NCI-H774 (cell line): ENCODE measurements around the gene ANTXR1.
"Not testable (repeated sequence)": the region's sequence is repeated elsewhere in the genome, so short reads cannot be mapped to it uniquely, and the experiment has no call there.

ENCODE experiments used
- DNase-seq: peaks from one replicate; lab custom pipeline; 2025; lab: John Stamatoyannopoulos, UW

ANTXR1 gene

DNA sequence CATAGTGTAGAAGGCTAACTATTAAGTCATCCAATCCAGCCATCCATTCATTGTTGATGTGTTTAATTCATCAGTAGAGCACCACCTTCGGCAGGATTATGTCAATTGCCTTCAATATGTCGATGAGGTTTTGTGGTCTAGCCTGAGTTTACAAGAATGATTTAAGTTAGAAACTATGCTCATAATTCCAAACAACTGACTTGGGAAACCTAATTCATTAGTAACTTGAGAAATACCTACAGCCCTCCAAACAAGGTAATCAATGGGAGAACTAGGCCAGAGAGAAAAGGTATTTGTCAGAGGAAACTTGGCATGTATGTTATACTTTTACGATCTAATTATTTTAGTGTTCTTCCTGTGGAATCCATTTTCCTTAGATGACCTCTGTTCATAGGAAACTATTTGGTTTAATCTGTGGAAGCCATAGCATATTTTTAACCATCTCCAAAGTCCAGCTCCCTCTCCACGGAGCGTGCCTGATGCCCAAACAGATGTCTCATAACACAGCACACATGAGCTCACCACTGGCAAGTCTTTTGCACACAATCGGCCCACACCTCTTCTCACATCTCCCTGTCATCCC lies 225.6 kb downstream of the ANTXR1 start:
- no peak for DNase-seq

DNA sequence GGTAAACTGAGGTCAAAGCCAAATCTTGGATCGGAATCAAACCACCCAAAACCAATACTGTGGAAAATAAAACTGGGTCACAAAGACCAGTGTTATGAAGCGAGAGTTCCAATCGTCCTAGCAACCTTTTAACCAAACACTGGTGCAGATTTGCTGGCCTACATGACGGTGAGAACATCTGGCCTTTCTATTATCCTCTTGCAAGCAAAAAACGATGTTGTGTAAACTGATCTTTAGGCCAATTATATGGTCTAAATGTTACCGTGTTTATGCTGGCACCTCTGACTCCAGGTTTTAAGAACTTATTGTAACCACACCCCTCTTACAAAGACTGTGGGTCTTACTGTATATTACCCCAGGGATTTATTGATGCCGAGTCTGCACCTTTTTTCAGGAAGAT lies 228.1 kb downstream of the ANTXR1 start:
- DNase-seq = peak; percentile 11

DNA sequence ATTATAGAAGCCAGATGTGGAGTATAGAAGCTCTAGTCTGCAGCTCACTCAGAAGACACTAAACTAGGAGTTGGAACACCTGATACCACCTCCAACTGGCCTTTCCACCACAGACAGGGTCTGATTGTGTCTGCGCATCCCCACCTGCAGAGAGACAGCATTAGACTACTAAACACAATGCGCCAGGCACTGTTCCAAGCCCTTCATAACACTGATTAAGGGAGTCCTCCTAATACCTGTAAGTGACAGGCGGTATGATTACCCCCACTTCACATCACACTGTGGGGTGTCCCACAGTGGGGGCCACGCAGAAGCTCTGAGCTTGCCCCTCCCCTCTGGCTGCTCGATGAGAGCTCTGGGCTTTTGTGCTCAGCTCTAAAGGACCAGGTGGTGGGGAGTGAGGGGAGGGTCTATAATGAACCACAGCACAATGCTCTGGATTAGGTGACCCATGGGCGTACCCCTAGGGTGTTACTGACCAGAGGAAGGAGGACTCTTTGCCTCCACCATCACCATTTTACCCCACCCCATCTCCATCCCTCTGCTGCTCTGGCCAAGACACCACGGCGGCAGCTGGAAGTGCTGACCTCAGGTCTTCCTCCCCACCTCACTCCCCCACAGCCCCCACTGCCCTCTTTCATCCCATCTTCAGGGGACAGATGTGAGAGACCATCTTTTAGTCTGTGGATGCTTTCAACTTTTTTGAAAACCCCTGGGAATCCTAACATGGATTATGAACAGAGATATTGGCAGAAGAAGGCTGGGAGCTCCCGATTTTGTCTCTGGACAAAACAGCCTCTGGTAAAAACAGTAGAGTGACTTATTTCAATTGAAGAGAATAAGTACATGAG lies 228.9 kb downstream of the ANTXR1 start:
- DNase-seq = peak; percentile 4

DNA sequence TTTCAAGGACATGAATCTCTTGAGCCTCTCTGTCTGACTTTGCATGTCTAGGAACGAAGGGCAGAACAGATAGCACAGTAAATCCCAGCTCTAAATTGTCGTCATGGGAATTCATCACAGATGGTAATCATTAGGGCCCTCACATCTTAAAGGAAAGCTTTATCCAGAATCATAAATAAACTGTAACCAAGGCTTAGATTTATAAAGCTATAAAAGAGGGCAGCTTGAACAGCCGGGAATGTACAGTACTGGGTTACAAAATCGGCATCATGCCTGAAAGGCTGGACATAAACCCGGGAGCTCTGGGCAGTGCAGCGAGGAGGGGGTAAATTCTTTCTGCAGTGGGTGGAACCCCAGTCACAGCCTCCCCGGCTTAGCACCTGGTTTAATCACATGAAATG lies 229.7 kb downstream of the ANTXR1 start:
- DNase-seq = no peak

DNA sequence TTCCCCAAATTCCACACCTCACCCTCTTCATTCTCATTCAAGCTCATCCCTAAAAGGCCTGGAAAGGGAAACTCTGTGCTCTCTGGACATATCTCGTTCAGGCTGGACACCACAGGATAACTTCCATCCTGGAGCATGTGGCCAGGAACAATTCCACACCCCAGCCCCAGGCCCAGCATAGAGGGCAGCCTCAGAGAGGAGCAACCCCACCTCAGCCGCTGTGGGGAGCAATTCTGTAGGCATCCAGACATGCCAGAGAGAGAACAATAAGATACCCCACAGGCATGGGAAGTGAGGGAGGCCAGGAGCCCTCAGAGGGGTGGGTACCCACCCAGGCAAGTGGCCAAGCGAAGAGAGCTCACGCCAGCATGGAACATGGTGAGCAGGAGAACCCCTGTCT lies 230.7 kb downstream of the ANTXR1 start:
- DNase-seq = no peak

GRCh38 chr2:69244882-69245281 lies 231.9 kb downstream of the ANTXR1 start:
- no peak for DNase-seq

DNA sequence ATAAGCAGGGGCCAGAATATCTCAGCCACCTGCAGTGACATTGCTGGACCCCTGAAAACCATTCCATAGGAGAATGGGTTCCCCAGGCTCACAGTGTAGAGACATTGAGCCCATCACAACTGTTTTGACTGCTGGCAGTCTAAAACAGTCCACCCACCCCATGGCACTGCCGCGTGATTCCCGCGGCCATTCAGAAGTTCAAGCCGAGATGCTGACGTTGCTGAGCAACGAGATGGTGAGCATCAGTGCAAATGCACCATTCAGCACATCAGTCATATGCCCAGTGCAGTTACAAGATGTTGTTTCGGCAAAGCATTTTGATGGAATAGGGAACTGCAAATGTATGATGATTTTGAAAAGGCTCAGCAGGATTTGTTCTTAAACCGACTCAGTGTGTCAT lies 234.6 kb downstream of the ANTXR1 start:
- DNase-seq = no peak

DNA sequence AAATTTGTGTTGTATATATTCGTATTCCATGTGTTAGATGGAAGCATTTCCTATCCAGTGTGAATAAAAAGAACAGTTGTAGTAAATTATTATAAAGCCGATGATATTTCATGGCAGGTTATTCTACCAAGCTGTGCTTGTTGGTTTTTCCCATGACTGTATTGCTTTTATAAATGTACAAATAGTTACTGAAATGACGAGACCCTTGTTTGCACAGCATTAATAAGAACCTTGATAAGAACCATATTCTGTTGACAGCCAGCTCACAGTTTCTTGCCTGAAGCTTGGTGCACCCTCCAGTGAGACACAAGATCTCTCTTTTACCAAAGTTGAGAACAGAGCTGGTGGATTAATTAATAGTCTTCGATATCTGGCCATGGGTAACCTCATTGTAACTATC lies 235.3 kb downstream of the ANTXR1 start:
- DNase-seq = no peak

- no peak for DNase-seq
Measured at GRCh38 chr2:69250981-69251380, 238.0 kb downstream of the ANTXR1 start.

DNA sequence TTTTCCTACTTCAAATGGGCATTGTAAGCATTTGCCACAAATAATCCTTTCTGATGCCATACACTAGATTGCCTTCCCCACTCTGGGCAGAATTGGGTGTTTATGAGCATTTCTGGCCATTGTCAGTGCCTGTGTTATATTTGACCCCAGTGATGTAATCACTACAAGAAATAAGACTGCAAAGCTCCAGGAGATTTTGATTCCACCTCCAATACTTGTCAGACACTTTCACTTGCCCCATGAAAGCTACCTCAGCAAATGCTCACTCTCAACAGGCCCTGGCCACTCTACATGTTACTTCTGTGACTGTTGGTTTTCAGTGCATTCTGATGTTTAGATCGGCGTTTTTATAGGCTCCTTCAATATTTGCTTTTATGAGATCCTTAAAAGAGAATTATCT lies 239.0 kb downstream of the ANTXR1 start:
- DNase-seq = no peak

- DNase-seq = no peak
Measured at GRCh38 chr2:69253112-69253511, 240.1 kb downstream of the ANTXR1 start.

- DNase-seq = no peak
Measured at GRCh38 chr2:69253611-69254301, 240.8 kb downstream of the ANTXR1 start.

DNA sequence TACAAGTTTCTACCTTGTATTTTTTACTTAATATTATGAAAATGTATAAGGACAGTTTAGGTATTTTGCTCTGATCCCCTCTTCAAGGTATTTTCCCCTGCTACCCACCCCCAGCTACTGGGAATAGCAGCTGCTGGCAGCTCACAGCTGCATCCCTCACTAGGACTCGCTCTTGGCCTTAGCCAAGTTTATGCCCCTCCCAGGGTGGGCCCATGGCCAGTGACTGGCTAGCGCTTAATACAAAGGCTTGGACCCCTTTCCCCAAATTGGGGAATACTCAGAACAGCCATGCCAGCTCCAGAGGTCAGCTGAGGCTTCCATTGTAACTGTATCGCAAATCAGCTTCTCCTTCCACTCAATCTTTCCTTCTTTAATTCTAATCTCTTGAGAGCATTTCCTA lies 242.8 kb downstream of the ANTXR1 start:
- DNase-seq = no peak

DNA sequence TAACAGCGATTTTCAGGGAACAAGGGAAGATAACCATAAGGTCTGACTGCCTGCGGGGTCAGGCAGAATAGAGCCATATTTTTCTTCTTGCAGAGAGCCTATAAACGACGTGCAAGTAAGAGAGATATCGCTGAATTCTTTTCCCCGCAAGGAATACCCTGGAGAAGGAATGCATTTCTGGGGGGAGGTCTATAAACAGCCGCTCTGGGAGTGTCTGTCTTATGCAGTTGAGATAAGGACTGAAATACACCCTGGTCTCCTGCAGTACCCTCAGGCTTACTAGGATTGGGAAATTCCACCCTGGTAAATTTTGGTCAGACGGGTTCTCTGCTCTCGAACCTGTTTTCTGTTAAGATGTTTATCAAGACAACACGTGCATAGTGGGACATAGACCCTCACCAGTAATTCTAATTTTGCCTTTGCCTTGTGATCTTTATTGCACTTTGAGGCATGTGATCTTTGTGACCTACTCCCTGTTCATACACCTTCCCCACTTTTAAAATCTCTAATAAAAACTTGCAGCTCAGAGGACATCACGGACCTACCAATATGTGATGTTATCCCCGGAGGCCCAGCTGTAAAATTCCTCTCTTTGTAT lies 247.1 kb downstream of the ANTXR1 start:
- not testable (repeated sequence) for DNase-seq

- no peak for DNase-seq
Measured at GRCh38 chr2:69260666-69261065, 247.7 kb downstream of the ANTXR1 start.

- no peak for DNase-seq
Measured at GRCh38 chr2:69269330-69269729, 256.4 kb downstream of the ANTXR1 start.

- DNase-seq = no peak
Measured at GRCh38 chr2:69271831-69272257, 258.9 kb downstream of the ANTXR1 start.

DNA sequence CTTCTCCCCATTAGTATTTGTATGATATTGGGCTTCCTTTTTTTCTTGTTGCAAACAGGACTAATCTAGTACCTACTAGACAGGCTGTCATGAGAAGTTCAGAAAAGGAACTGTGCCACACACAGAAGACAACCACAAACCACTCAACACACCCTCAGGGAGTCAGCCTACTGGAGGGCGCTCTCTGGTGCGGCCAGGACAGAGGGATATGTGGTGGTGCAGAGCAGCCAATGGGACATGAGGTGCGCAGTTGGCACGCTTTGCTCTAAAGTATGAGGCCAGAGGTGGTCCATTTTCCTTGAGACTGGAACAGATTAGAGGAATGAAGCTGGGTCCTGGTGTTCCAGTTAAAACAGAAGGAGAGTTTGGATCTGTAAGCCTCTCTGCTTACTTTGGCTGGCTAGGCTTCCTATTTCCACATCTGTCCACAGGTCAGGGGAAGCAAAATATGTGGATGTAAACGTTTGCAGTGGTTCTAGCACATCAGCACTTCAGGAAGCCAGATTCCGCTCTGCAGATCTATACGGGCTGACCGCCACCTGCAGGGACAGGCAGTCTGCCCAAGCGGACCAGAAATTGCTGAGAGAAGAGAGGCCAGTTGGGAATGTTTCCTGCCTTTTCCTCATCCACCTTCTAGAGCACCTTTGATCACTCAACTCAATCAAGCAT lies 260.0 kb downstream of the ANTXR1 start:
- DNase-seq = no peak

DNA sequence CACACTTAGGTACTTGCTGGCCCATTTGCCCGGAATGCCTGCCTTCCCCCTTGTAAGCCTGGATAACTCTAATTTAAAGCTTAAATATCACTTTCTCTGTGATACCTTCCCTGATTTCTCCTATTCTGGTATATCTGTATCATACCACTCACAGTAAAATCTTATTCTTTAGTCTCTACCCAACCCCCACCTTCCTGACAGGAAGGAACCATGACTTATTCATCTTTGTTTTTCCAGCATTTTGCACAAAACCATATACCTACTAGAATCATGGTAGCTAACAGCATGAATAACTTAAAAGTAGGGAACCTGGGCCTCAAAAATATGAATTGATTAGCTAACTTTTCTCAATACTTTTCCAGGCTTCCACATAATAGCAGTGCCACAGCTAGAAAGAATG lies 262.5 kb downstream of the ANTXR1 start:
- no peak for DNase-seq

DNA sequence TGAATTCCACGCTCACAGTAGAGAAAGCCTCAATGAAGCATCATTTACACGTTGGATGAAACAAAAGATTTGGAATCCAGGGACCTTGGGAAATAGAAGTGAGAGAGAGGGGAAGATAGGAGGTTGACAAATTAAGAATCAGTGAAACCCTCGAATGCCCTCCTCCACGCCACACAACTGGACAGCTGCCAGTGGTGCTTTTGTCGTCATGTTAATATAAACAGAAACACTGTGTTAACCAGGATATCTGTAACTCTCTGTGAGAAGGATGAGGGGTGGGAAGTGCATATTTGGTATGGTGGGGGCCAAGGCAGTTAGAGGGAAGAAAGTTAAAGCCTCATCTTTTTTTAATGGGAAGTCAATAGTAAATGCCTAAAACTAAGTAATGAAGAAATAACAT lies 265.4 kb downstream of the ANTXR1 start:
- DNase-seq = no peak

- DNase-seq = no peak
Measured at GRCh38 chr2:69279211-69279610, 266.2 kb downstream of the ANTXR1 start.
